HepG2 (cell line): ENCODE data around the gene ABHD15. TPM values are rescaled to one million over a fixed set of nuclear protein-coding genes. Genes with fewer than 3 reads are reported as not detected.

Source experiments
- ATAC-seq: fragments of 200-7000 bp; cut with Tn5 transposase; 3 replicates; pipeline ENCODE4 v1.9.1; 2020; ENCODE audit warnings: mild to moderate bottlenecking, moderate library complexity
- BruUV-seq: library from RNA; stranded (reverse); fragments of 400-500 nt; replicated peaks from 2 replicates; lab custom pipeline; 2021; lab: Mats Ljungman, UMichigan
- CTCF ChIA-PET: fragments of 300-600 bp; formaldehyde crosslinking; extraction: SDS; loops from one replicate; lab custom pipeline; 2021; ENCODE audit warnings: low total read pairs, inconsistent platforms, low intra/inter-chr PET ratio; lab: Yijun Ruan, JAX
- POLR2A ChIA-PET: fragments of 350-600 bp; sonication (Branson Sonifier 250); formaldehyde crosslinking; loops from one replicate; lab custom pipeline; 2020; ENCODE audit warnings: antibody characterized with exemption, inconsistent platforms; lab: Yijun Ruan, JAX
- DNase-seq: peaks from one replicate; pipeline ENCODE4 v3.0.0-alpha.2; 2015; ENCODE audit warnings: low spot score
- FAIRE-seq: peaks from 3 replicates; lab custom pipeline; 2011; peaks lifted over from hg19 to GRCh38; lab: Jason Lieb, UNC
- H2AFZ ChIP-seq: one replicate; pipeline ENCODE4 v1.6.1; 2011; ENCODE audit warnings: low read length, inconsistent platforms
- H3K27ac ChIP-seq: fragments of 300-600 bp; 3 replicates; pipeline ENCODE4 v1.8.0; 2011; ENCODE audit warnings: mixed run types, mild to moderate bottlenecking, mixed read lengths, low read length, inconsistent platforms; ENCODE audit not compliant: insufficient read depth; ENCODE audit errors: extremely low read length
- H3K27me3 ChIP-seq, 2 experiments: fragments of 200-600 bp in 1 of 2; 2 replicates in 1 of 2; 3 replicates in 1 of 2; pipeline versions ENCODE4 v1.6.0 to v1.8.0; 2011; ENCODE audit warnings: low read length in 2 of 2, mild to moderate bottlenecking in 2 of 2, moderate library complexity in 2 of 2, inconsistent platforms in 1 of 2; ENCODE audit not compliant: insufficient read depth in 2 of 2, control insufficient read depth in 1 of 2
- H3K36me3 ChIP-seq, 2 experiments: fragments of 200-600 bp in 1 of 2; replicated peaks in 1 of 2; 2 replicates in 1 of 2; 3 replicates in 1 of 2; pipeline versions ENCODE4 v1.5.1 to v1.8.0; 2011; ENCODE audit warnings: low read length in 2 of 2, inconsistent platforms in 1 of 2; ENCODE audit not compliant: insufficient read depth in 2 of 2, control insufficient read depth in 1 of 2
- H3K4me1 ChIP-seq: 2 replicates; pipeline ENCODE4 v1.5.1; 2012; ENCODE audit warnings: low read length, inconsistent platforms; ENCODE audit not compliant: insufficient read depth
- H3K4me2 ChIP-seq: 2 replicates; pipeline ENCODE4 v1.6.0; 2011; ENCODE audit warnings: low read depth, low read length, inconsistent platforms
- H3K4me3 ChIP-seq, 3 experiments: fragments of 200-600 bp in 1 of 3; sonication (generic), shearing (Covaris generic) in 1 of 3; replicated peaks in 1 of 3; 2 replicates each; pipeline ENCODE4 v1.5.1; 2011 to 2016; ENCODE audit warnings: low read length in 3 of 3, inconsistent platforms in 2 of 3, low read depth in 2 of 3, mild to moderate bottlenecking in 2 of 3, control low read depth in 1 of 3, mixed read lengths in 1 of 3; ENCODE audit not compliant: insufficient read depth in 1 of 3
- H3K79me2 ChIP-seq: one replicate; pipeline ENCODE4 v1.6.1; 2011; ENCODE audit warnings: low read length, inconsistent platforms; ENCODE audit not compliant: insufficient read depth
- H3K9ac ChIP-seq: 2 replicates; pipeline ENCODE4 v1.6.0; 2011; ENCODE audit warnings: mild to moderate bottlenecking, low read depth, low read length, inconsistent platforms; ENCODE audit not compliant: insufficient read depth
- H3K9me3 ChIP-seq: 2 replicates; pipeline ENCODE4 v1.5.1; 2012; ENCODE audit warnings: mild to moderate bottlenecking, low read length
- H4K20me1 ChIP-seq: 2 replicates; pipeline ENCODE4 v1.6.0; 2011; ENCODE audit warnings: inconsistent platforms, mild to moderate bottlenecking, low read length, moderate library complexity; ENCODE audit not compliant: insufficient read depth
- CAMTA2 ChIP-seq: sonication (generic); formaldehyde crosslinking; IDR thresholded peaks from 2 replicates; pipeline ENCODE4 v1.4.0; 2020; ENCODE audit warnings: mild to moderate bottlenecking, missing genetic modification reagents, borderline replicate concordance
- HNRNPK ChIP-seq: fragments of 200-400 bp; formaldehyde crosslinking; IDR thresholded peaks from 2 replicates; pipeline ENCODE4 v1.6.1; 2018; ENCODE audit warnings: low read length, low read depth, moderate library complexity, mild to moderate bottlenecking; ENCODE audit not compliant: poor library complexity, severe bottlenecking
- RFX1 ChIP-seq: fragments of 450-650 bp; IDR thresholded peaks from 2 replicates; pipeline ENCODE4 v1.6.1; 2017
- SAP130 ChIP-seq: IDR thresholded peaks from 2 replicates; pipeline ENCODE4 v1.6.1; 2016; ENCODE audit warnings: low read depth
- STAG1 ChIP-seq: sonication (generic); formaldehyde crosslinking; IDR thresholded peaks from 2 replicates; pipeline ENCODE4 v1.4.0; 2020; ENCODE audit warnings: missing genetic modification reagents
- TARDBP ChIP-seq: sonication (generic); formaldehyde crosslinking; IDR thresholded peaks from 2 replicates; pipeline ENCODE4 v1.8.0; 2022; ENCODE audit warnings: mild to moderate bottlenecking, missing genetic modification reagents
- THAP11 ChIP-seq: IDR thresholded peaks from 2 replicates; pipeline ENCODE4 v1.6.1; 2016; ENCODE audit warnings: missing biosample characterization, missing genetic modification reagents
- YEATS2 ChIP-seq: sonication (generic); formaldehyde crosslinking; IDR thresholded peaks from 2 replicates; pipeline ENCODE4 v1.4.0; 2020; ENCODE audit warnings: missing genetic modification reagents, borderline replicate concordance
- ZNF143 ChIP-seq: sonication (generic); formaldehyde crosslinking; IDR thresholded peaks from 2 replicates; pipeline ENCODE4 v1.4.0; 2020; ENCODE audit warnings: missing genetic modification reagents
- ZNF547 ChIP-seq: sonication (generic); formaldehyde crosslinking; IDR thresholded peaks from 2 replicates; pipeline ENCODE4 v1.5.1; 2020; ENCODE audit warnings: mild to moderate bottlenecking, missing genetic modification reagents
- ZNF570 ChIP-seq: sonication (generic); formaldehyde crosslinking; IDR thresholded peaks from 2 replicates; pipeline ENCODE4 v1.4.0; 2020; ENCODE audit warnings: mild to moderate bottlenecking, missing genetic modification reagents, borderline replicate concordance
- WGBS: methylation state at CpG from one replicate; pipeline ENCODE4 v1.1.6; 2017; ENCODE audit warnings: low lambda C conversion rate; 5-methylcytosine and 5-hydroxymethylcytosine counted together
- in situ Hi-C: cut with HindIII; loops from 2 replicates; pipeline ENCODE4 v1.10.0; 2017; ENCODE audit warnings: low pct_unique_long_range_greater_than_20kb; ENCODE audit not compliant: extremely low pct_ligation_motif_present
- intact Hi-C: fragments of 100-400 bp; cut with micrococcal nuclease; formaldehyde crosslinking; loops from one replicate; pipeline ENCODE4 v1.10.0; 2022; ENCODE audit not compliant: unreplicated experiment
- polyA plus RNA-seq, 8 experiments: library from polyadenylated mRNA; depleted of rRNA in 3 of 8; stranded (reverse) in 7 of 8; unstranded in 1 of 8; fragments of >200 nt; fragmentation: Illumina TruSeq in 4 of 8; extraction: Trizol in 4 of 8; gene quantifications; 2 replicates each; pipeline versions ENCODE4 v1.2.1 to v1.2.3, GENCODE V29; 2011 to 2016; ENCODE audit warnings: low read depth in 4 of 8, missing spikeins in 1 of 8, mixed read lengths in 1 of 8; ENCODE audit not compliant: insufficient read depth in 1 of 8
- total RNA-seq, 5 experiments: library from RNA; depleted of rRNA; stranded (reverse); fragments of >200 nt; fragmentation: Illumina TruSeq; extraction: Trizol; gene quantifications; 2 replicates each; pipeline ENCODE4 v1.2.3, GENCODE V29; 2016; ENCODE audit warnings: low read depth in 1 of 5
- TF ChIP-seq, protein P1 (sequence below): sonication (generic); formaldehyde crosslinking; IDR thresholded peaks from 2 replicates; pipeline ENCODE4 v1.4.0; 2020; ENCODE audit warnings: missing genetic modification reagents
- TF ChIP-seq, protein P2 (sequence below): sonication (generic); formaldehyde crosslinking; IDR thresholded peaks from 2 replicates; pipeline ENCODE4 v1.9.0; 2021; ENCODE audit warnings: missing genetic modification reagents, borderline replicate concordance
- TF ChIP-seq, protein P3 (sequence below): sonication (generic); formaldehyde crosslinking; IDR thresholded peaks from 2 replicates; pipeline ENCODE4 v1.5.0; 2020; ENCODE audit warnings: missing genetic modification reagents
- TF ChIP-seq, protein P4 (sequence below): sonication (generic); formaldehyde crosslinking; IDR thresholded peaks from 2 replicates; pipeline ENCODE4 v1.4.0; 2020; ENCODE audit warnings: missing genetic modification reagents

The ABHD15 gene
- total and polyA plus RNA-seq, 2 of the 13 experiments (the other 11 are each of a cell fraction or from before 2014, with no cell fraction given): 2.4 to 7.7 TPM

DNA sequence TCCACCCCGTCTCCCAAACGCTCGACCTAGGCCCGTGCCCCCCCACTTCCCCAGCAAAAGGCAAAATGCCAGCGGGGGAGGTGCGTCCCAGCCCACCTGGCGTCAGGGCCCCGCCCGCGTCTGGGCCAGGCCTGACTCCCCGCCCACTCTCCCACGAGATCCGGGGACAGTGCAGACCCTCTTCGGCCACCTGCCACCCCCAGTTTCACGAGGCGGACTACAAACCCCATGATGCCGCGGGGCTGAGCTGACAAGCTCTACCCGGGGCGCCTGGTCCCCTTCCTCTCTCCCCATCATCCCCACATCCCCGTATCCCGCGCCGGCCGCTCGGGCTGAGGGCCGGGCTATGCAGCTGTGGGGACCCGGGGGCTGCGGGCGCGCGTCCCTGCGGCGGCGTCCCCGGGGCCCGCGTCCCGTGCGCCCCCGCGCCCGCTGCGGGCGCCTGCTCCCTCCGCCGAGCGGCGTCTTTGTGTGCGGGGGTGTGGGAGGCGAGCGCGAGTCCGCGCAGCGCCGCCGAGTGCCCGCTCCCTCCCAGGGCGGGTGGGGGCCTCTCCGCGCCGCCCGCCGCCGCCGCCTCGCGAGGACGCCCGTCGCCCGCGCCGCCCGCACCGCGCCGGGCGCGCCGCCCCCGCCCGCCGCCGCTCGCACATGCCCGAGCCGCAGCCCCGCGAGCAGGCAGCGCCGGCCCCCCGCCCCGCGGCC is 26.2 kb upstream of the ABHD15 start, which contains the start of gene ANKRD13B:
Gene ANKRD13B (plus strand): TSS at position 283 of the 702 bp plus-strand sequence. CDS start 490 bp downstream, outside the sequence.
- no TSS peak for BruUV-seq
- DNase-seq (no peak), ATAC-seq (no peak), FAIRE-seq (no peak)
- 0% methylated on average over 16 of the region's 96 CpGs for WGBS
- CTCF ChIA-PET: interaction anchor here (1.5 to 3.1 kb wide), 2 partner anchors 13 to 223 kb away, joined by 5 to 39 read pairs; no protein-coding TSS in a partner anchor
- peaks cover 9% of the 10 kb centered on the region for H3K79me2 ChIP-seq
- H2AFZ ChIP-seq: peak within 1 kb of the TSS; percentile 8
- no peak within 1 kb of the TSS for H3K27ac ChIP-seq
- peak within 1 kb of the TSS; percentile 89 for H3K4me2 ChIP-seq
- H3K36me3 ChIP-seq: no peaks in the 10 kb centered on the region
- peaks cover 60% of the 10 kb centered on the region for H3K4me1 ChIP-seq
- H3K9ac ChIP-seq: no peak within 1 kb of the TSS; the same call in 1 of the 2 replicates
- peak within 1 kb of the TSS; percentile 59 to 89 (median 59) for H3K4me3 ChIP-seq
- intact Hi-C loops (loop anchor here (10.0 kb wide), 1 partner anchor 218 kb away; no protein-coding TSS in a partner anchor), in situ Hi-C loops (no loop called here)
- no peaks in the 10 kb centered on the region for H3K9me3 ChIP-seq
- peaks cover 3 to 30% of the 10 kb centered on the region in 2 experiments; a peak in 3 of 5 replicates for H3K27me3 ChIP-seq
- H4K20me1 ChIP-seq: peaks cover 6% of the 10 kb centered on the region; the same call in 1 of the 2 replicates
- POLR2A ChIA-PET: interaction anchor here (1.5 to 3.0 kb wide), 4 partner anchors 18 to 299 kb away, joined by 7 to 23 read pairs (median 12); partner anchors contain the start of genes NUFIP2 and TAOK1
- no peak for TF ChIP-seq ZNF547
- TF ChIP-seq CAMTA2 (CRISPR knock-in tag): no peak
- TF ChIP-seq, protein P1, sequence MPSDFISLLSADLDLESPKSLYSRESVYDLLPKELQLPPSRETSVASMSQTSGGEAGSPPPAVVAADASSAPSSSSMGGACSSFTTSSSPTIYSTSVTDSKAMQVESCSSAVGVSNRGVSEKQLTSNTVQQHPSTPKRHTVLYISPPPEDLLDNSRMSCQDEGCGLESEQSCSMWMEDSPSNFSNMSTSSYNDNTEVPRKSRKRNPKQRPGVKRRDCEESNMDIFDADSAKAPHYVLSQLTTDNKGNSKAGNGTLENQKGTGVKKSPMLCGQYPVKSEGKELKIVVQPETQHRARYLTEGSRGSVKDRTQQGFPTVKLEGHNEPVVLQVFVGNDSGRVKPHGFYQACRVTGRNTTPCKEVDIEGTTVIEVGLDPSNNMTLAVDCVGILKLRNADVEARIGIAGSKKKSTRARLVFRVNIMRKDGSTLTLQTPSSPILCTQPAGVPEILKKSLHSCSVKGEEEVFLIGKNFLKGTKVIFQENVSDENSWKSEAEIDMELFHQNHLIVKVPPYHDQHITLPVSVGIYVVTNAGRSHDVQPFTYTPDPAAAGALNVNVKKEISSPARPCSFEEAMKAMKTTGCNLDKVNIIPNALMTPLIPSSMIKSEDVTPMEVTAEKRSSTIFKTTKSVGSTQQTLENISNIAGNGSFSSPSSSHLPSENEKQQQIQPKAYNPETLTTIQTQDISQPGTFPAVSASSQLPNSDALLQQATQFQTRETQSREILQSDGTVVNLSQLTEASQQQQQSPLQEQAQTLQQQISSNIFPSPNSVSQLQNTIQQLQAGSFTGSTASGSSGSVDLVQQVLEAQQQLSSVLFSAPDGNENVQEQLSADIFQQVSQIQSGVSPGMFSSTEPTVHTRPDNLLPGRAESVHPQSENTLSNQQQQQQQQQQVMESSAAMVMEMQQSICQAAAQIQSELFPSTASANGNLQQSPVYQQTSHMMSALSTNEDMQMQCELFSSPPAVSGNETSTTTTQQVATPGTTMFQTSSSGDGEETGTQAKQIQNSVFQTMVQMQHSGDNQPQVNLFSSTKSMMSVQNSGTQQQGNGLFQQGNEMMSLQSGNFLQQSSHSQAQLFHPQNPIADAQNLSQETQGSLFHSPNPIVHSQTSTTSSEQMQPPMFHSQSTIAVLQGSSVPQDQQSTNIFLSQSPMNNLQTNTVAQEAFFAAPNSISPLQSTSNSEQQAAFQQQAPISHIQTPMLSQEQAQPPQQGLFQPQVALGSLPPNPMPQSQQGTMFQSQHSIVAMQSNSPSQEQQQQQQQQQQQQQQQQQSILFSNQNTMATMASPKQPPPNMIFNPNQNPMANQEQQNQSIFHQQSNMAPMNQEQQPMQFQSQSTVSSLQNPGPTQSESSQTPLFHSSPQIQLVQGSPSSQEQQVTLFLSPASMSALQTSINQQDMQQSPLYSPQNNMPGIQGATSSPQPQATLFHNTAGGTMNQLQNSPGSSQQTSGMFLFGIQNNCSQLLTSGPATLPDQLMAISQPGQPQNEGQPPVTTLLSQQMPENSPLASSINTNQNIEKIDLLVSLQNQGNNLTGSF (CRISPR knock-in tag): 0 out of 2 replicates have a peak, but pooled peaks have one; percentile 5
- TF ChIP-seq, protein P2, sequence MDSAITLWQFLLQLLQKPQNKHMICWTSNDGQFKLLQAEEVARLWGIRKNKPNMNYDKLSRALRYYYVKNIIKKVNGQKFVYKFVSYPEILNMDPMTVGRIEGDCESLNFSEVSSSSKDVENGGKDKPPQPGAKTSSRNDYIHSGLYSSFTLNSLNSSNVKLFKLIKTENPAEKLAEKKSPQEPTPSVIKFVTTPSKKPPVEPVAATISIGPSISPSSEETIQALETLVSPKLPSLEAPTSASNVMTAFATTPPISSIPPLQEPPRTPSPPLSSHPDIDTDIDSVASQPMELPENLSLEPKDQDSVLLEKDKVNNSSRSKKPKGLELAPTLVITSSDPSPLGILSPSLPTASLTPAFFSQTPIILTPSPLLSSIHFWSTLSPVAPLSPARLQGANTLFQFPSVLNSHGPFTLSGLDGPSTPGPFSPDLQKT (CRISPR knock-in tag): no peak
- TF ChIP-seq HNRNPK: peak; percentile 72
- TF ChIP-seq ZNF143: peak; percentile 86
- TF ChIP-seq ZNF570: no peak
- TF ChIP-seq RFX1: no peak
- no peak for TF ChIP-seq TARDBP (CRISPR knock-in tag)
- TF ChIP-seq, protein P3, sequence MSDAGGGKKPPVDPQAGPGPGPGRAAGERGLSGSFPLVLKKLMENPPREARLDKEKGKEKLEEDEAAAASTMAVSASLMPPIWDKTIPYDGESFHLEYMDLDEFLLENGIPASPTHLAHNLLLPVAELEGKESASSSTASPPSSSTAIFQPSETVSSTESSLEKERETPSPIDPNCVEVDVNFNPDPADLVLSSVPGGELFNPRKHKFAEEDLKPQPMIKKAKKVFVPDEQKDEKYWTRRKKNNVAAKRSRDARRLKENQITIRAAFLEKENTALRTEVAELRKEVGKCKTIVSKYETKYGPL (CRISPR knock-in tag): no peak
- peak; percentile 2; the same call in 1 of the 2 replicates for TF ChIP-seq SAP130 (CRISPR knock-in tag)
- TF ChIP-seq THAP11: peak; percentile 95
- TF ChIP-seq, protein P4, sequence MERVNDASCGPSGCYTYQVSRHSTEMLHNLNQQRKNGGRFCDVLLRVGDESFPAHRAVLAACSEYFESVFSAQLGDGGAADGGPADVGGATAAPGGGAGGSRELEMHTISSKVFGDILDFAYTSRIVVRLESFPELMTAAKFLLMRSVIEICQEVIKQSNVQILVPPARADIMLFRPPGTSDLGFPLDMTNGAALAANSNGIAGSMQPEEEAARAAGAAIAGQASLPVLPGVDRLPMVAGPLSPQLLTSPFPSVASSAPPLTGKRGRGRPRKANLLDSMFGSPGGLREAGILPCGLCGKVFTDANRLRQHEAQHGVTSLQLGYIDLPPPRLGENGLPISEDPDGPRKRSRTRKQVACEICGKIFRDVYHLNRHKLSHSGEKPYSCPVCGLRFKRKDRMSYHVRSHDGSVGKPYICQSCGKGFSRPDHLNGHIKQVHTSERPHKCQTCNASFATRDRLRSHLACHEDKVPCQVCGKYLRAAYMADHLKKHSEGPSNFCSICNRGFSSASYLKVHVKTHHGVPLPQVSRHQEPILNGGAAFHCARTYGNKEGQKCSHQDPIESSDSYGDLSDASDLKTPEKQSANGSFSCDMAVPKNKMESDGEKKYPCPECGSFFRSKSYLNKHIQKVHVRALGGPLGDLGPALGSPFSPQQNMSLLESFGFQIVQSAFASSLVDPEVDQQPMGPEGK (CRISPR knock-in tag): peak; percentile 48
- no peak for TF ChIP-seq YEATS2
- TF ChIP-seq STAG1 (CRISPR knock-in tag): no peak
